ENCODE results near the gene SDK1.

The SDK1 gene

GRCh38 chr7:3310884-3311283 lies 9.8 kb downstream of the SDK1 start:
- TF ChIP-seq, protein P1, sequence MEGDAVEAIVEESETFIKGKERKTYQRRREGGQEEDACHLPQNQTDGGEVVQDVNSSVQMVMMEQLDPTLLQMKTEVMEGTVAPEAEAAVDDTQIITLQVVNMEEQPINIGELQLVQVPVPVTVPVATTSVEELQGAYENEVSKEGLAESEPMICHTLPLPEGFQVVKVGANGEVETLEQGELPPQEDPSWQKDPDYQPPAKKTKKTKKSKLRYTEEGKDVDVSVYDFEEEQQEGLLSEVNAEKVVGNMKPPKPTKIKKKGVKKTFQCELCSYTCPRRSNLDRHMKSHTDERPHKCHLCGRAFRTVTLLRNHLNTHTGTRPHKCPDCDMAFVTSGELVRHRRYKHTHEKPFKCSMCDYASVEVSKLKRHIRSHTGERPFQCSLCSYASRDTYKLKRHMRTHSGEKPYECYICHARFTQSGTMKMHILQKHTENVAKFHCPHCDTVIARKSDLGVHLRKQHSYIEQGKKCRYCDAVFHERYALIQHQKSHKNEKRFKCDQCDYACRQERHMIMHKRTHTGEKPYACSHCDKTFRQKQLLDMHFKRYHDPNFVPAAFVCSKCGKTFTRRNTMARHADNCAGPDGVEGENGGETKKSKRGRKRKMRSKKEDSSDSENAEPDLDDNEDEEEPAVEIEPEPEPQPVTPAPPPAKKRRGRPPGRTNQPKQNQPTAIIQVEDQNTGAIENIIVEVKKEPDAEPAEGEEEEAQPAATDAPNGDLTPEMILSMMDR (IDR thresholded peaks at IDR 0.05; ENCODE audit: low read depth, low read length, missing control alignments): no peak
- H3K4me3 ChIP-seq (ENCODE audit: low read depth, low read length): no peak overlapping the region
- DNase-seq (ENCODE audit: low read depth): no peak

- DNase-seq (ENCODE audit: low read depth): no peak
- no peak overlapping the region for H3K4me3 ChIP-seq (ENCODE audit: low read depth, low read length)
- TF ChIP-seq, protein P1 (IDR thresholded peaks at IDR 0.05; ENCODE audit: low read depth, low read length, missing control alignments): no peak
Measured at GRCh38 chr7:3312583-3312982, 11.5 kb downstream of the SDK1 start.

GRCh38 chr7:3318874-3319273 lies 17.8 kb downstream of the SDK1 start:
- TF ChIP-seq, protein P1 (IDR thresholded peaks at IDR 0.05; ENCODE audit: low read depth, low read length, missing control alignments): no peak
- no peak overlapping the region for H3K4me3 ChIP-seq (ENCODE audit: low read depth, low read length)
- no peak for DNase-seq (ENCODE audit: low read depth)

GRCh38 chr7:3321206-3321605 lies 20.2 kb downstream of the SDK1 start:
- TF ChIP-seq, protein P1 (IDR thresholded peaks at IDR 0.05; ENCODE audit: low read depth, low read length, missing control alignments): no peak
- no peak overlapping the region for H3K4me3 ChIP-seq (ENCODE audit: low read depth, low read length)
- no peak for DNase-seq (ENCODE audit: low read depth)

DNA sequence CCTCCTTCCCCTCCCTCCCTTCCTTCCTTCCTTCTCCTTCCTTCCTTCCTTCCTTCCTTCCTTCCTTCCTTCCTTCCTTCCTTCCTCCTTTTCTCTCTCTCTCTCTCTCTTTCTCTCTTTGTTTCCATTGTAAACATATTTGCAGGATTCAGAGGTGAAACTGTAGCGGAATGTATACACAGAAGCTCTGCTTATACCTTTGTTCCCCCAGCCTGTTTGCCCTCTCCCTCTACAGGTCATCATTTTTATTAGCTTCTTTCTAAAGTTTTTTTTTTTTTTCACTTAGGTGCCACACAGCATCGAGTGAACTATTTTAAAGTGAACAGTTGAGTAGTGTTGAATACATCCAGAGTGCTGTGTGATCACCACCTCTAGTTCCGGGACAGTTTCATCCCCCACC lies 20.7 kb downstream of the SDK1 start:
- TF ChIP-seq, protein P1 (IDR thresholded peaks at IDR 0.05; ENCODE audit: low read depth, low read length, missing control alignments): no peak
- no peak for DNase-seq (ENCODE audit: low read depth)
- H3K4me3 ChIP-seq (ENCODE audit: low read depth, low read length): no peak overlapping the region

DNA sequence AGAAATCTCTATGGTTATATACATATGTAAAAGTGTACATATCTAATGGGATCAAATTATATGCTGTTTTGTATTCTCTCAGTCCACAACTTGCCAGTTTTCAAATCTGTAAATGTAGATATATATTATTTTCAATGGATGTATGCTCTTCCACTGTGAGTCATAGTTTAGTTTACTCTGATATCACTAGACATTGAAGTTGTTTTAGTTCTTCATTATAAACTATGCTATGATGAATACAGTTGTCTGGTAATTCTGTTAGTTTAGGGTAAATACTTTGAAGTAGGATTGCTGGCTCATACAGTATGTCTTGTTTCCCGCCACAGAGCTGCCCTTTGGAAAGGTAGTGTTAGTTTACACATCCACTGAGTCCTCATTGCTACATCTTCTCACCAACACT lies 25.2 kb downstream of the SDK1 start:
- no peak overlapping the region for H3K4me3 ChIP-seq (ENCODE audit: low read depth, low read length)
- DNase-seq (ENCODE audit: low read depth): no peak
- TF ChIP-seq, protein P1 (IDR thresholded peaks at IDR 0.05; ENCODE audit: low read depth, low read length, missing control alignments): no peak

DNA sequence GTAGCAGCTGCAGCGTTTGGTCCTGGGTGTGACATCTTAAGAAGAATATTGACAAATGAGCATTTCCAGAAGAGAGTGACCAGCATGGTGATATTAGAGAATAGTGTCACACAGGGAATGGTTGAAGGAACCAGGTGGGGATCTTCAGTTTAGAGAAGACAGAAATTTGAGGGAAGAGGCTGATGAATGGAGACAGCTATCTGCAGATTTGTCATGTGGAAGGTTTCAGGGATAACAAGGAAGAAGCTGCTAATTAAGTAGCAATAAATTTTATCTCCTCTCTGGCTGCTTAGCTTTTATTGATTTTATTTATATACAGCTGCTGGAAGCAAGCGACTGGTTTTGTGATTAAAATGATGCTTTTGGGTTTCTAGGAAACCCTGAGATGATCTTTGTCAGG lies 26.0 kb downstream of the SDK1 start:
- DNase-seq (ENCODE audit: low read depth): no peak
- H3K4me3 ChIP-seq (ENCODE audit: low read depth, low read length): no peak overlapping the region
- TF ChIP-seq, protein P1 (IDR thresholded peaks at IDR 0.05; ENCODE audit: low read depth, low read length, missing control alignments): no peak
